Measurements from ENCODE around the gene EFCAB11.

The EFCAB11 gene

DNA sequence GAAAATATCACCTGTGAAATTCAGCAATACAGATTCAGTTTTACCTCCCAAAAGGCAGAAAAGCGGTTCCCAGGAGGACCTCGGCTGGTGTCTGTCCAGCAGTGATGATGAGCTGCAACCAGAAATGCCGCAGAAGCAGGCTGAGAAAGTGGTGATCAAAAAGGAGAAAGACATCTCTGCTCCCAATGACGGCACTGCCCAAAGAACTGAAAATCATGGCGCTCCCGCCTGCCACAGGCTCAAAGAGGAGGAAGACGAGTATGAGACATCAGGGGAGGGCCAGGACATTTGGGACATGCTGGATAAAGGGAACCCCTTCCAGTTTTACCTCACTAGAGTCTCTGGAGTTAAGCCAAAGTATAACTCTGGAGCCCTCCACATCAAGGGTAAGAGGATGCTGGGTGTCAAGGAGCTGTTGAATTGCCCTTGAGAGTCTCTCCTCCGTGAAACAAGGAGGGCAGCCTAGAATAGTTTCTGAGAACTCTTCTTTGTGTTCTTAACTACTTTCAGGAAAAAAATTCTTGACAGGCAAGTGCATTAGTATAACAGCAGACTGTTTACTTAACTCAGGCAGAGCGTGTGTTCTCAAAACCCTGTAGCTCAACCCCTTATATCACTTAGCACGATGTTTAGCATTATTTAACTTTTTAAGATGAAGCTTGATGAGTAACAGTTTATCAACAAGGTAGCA lies 8.9 kb upstream of the EFCAB11 start:
- TF ChIP-seq, protein P1, sequence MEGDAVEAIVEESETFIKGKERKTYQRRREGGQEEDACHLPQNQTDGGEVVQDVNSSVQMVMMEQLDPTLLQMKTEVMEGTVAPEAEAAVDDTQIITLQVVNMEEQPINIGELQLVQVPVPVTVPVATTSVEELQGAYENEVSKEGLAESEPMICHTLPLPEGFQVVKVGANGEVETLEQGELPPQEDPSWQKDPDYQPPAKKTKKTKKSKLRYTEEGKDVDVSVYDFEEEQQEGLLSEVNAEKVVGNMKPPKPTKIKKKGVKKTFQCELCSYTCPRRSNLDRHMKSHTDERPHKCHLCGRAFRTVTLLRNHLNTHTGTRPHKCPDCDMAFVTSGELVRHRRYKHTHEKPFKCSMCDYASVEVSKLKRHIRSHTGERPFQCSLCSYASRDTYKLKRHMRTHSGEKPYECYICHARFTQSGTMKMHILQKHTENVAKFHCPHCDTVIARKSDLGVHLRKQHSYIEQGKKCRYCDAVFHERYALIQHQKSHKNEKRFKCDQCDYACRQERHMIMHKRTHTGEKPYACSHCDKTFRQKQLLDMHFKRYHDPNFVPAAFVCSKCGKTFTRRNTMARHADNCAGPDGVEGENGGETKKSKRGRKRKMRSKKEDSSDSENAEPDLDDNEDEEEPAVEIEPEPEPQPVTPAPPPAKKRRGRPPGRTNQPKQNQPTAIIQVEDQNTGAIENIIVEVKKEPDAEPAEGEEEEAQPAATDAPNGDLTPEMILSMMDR (IDR thresholded peaks at IDR 0.05), result no peak

DNA sequence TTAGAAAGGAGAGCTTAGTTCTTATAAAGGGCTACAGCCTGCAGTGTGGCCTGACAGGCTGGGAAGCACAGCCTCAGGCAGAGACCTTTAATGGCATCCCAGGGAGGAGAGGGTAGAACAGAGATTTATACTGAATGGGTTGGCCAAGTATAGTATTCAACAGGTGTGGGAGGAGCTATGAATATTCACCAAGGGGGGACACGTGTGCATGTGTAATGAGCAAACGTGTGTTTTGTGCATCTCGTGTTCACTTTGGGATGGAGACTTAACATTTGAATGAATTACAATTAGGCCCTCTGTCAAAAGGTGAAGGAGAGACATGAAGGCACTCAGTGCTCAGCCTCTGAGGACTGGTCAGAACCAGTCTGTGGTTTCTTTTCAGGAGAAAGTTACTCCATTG lies 6.4 kb upstream of the EFCAB11 start:
- TF ChIP-seq, protein P1 (IDR thresholded peaks at IDR 0.05), result no peak

DNA sequence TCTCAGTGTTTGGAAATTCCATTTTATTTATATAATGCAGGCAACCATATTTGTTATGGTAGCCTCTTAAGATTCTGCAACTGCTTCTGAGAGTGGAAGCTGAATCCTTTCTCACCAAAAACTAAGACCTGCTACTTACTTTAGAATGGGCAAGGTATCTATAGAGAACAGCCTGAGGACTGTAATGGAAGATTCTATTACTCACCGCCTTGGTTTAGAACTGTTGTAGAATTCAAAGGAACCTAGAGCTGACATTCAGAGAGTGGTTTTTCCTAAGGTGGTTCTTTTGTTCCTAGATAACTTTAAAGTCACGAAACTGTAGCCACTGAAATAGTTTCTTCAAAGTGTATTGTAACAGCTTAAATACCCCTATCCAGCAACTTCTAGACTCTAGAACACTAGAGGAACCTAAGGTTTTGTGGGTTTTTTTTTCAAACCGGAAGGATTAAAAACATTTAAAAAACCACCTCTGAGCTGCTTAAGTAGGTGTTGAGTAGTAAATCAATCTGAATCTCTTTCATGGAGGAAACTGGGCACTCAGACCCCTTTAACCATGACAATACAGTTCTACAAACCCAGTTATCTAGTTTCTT lies 5.4 kb upstream of the EFCAB11 start:
- TF ChIP-seq, protein P1 (IDR thresholded peaks at IDR 0.05), result no peak

DNA sequence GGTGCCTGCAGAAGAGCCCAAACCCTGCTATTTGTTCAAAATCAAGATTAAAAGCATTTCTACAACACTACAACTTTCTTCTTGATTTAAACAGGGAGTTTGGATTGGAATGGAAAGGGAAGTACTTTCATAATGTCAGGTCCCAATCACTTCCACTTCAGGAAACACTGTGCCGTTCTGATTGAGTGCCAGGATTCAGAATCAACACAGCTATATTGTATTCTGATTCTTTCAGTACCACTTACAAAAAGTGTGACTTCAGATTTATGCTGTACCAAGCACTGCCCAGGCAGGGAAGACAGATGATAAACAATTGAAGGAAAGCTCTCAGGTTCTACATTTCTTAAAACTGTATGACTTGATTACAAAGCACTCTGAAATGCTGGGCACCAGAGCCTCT lies 4.4 kb upstream of the EFCAB11 start:
- TF ChIP-seq, protein P1 (IDR thresholded peaks at IDR 0.05), result no peak

DNA sequence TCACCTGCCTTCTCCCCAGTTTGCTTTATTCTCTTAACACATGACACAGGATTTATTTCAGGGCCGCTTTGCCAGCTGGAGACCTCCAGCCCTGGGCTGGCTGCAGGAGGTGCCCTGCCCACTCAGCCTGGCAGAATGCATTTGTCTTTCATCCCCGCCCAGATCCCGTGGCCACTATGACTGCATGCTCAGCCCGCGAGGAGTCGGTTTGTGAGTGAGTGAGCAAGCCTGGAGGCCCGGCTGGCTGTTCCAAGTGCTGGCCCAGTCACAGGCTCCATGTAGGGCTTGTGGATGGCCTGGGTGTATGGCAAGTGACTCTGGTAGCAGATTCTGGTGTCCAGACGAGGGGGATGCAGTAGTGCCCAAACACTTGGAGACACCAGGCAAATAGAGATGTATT lies 3.3 kb upstream of the EFCAB11 start:
- TF ChIP-seq, protein P1 (IDR thresholded peaks at IDR 0.05), result no peak

DNA sequence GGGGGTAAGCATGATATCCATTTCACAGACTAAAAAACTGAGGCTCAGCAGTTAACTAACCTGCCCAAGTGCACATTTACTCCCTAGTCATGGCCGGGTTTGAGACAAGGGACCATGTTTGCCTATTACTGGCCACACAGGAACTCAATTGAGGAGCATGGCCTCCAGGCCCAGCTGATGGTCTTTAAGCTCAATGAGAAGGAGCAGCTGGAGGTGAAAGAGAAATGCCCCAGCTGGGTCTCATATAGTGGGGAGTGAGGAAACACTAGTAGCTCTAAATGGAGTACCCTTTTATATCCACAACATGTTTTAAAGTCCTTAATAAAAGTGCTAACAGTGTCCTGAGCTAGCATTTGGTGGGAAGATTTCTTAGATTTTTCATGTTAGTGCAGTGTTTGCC lies 2.8 kb upstream of the EFCAB11 start:
- TF ChIP-seq, protein P1 (IDR thresholded peaks at IDR 0.05), result no peak

DNA sequence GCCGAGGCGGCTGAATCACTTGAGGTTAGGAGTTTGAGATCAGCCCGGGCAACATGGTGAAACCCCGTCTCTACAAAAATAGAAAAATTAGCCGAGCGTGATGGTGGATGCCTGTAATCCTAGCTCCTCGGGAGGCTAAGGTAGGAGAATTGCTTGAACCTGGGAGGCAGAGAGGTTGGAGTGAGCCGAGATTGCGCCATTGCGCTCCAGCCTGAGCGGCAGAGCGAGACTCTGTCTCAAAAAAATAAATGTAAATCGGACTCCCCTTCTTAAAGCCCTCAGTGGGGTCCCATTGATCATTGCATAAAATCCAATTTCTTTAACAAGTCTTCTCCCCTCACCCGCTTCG lies 2.1 kb upstream of the EFCAB11 start:
- TF ChIP-seq, protein P1 (IDR thresholded peaks at IDR 0.05), result no peak
